Fibroblast of lung (primary cell): ENCODE measurements around the gene COBL. TPM values are rescaled to one million over a fixed set of nuclear protein-coding genes. Genes with fewer than 3 reads are reported as not detected.
A peak's percentile ranks its signal among the peaks of the same experiment; 100 is the strongest.

Experiments
- DNase-seq, 2 donors: peaks; one replicate each; pipeline versions ENCODE4 v3.0.0 to v3.0.0-alpha.2; 2010; ENCODE audit warnings: low read depth in 2 of 2
- H2AFZ ChIP-seq: 2 replicates; pipeline ENCODE4 v1.5.1; 2012; ENCODE audit warnings: low read length, control low read depth, inconsistent platforms
- H3K27ac ChIP-seq: 2 replicates; pipeline ENCODE4 v1.5.1; 2011; ENCODE audit warnings: low read length, control low read depth; ENCODE audit not compliant: insufficient read depth
- H3K27me3 ChIP-seq: 2 replicates; pipeline ENCODE4 v1.5.1; 2011; ENCODE audit warnings: mild to moderate bottlenecking, low read length; ENCODE audit not compliant: control insufficient read depth, insufficient read depth
- H3K36me3 ChIP-seq: 2 replicates; pipeline ENCODE4 v1.5.1; 2011; ENCODE audit warnings: low read length; ENCODE audit not compliant: control insufficient read depth, insufficient read depth
- H3K4me1 ChIP-seq: 2 replicates; pipeline ENCODE4 v1.5.1; 2011; ENCODE audit warnings: low read length; ENCODE audit not compliant: control insufficient read depth, insufficient read depth; ENCODE audit errors: extremely low read depth
- H3K4me2 ChIP-seq: 2 replicates; pipeline ENCODE4 v1.5.1; 2011; ENCODE audit warnings: low read length, control low read depth; ENCODE audit not compliant: insufficient read depth; ENCODE audit errors: extremely low read depth
- H3K4me3 ChIP-seq, 4 experiments: fragments of 200-600 bp in 1 of 4; sonication (generic) in 1 of 4; replicated peaks in 1 of 4; 2 replicates each; pipeline ENCODE4 v1.5.1; 2011 to 2016; ENCODE audit warnings: low read length in 4 of 4, low read depth in 3 of 4, mild to moderate bottlenecking in 3 of 4, control low read depth in 2 of 4, inconsistent platforms in 1 of 4, mixed read lengths in 1 of 4; ENCODE audit not compliant: insufficient read depth in 1 of 4; ENCODE audit errors: control extremely low read depth in 1 of 4
- H3K79me2 ChIP-seq: 2 replicates; pipeline ENCODE4 v1.5.1; 2012; ENCODE audit warnings: mild to moderate bottlenecking, low read length, inconsistent platforms; ENCODE audit not compliant: control insufficient read depth, insufficient read depth
- H3K9ac ChIP-seq: 2 replicates; pipeline ENCODE4 v1.5.1; 2011; ENCODE audit warnings: mild to moderate bottlenecking, low read length, control low read depth; ENCODE audit not compliant: insufficient read depth
- H3K9me3 ChIP-seq: 2 replicates; pipeline ENCODE4 v1.5.1; 2012; ENCODE audit warnings: low read depth, low read length; ENCODE audit not compliant: control insufficient read depth, insufficient read depth
- H4K20me1 ChIP-seq: 2 replicates; pipeline ENCODE4 v1.5.1; 2011; ENCODE audit warnings: low read length; ENCODE audit not compliant: control insufficient read depth, insufficient read depth; ENCODE audit errors: extremely low read depth
- EZH2 ChIP-seq: IDR thresholded peaks from 2 replicates; pipeline ENCODE4 v1.5.1; 2012; ENCODE audit warnings: low read length, control low read depth, mild to moderate bottlenecking; ENCODE audit errors: missing control alignments
- polyA plus RNA-seq, 2 donors: library from polyadenylated mRNA; depleted of rRNA in 1 of 2; stranded (reverse) in 1 of 2; unstranded in 1 of 2; fragments of >200 nt; gene quantifications; 2 replicates each; pipeline ENCODE4 v1.2.1, GENCODE V29; 2011 to 2012; ENCODE audit warnings: missing spikeins in 1 of 2
- total RNA-seq: library from RNA; depleted of rRNA; stranded (reverse); fragments of >200 nt; gene quantifications from 2 replicates; pipeline ENCODE4 v1.2.1, GENCODE V29; 2014
- TF ChIP-seq, protein P1 (sequence below), 2 donors: IDR thresholded peaks in 1 of 2; conservative IDR thresholded peaks in 1 of 2; 1 replicate in 1 of 2; 2 replicates in 1 of 2; pipeline ENCODE4 v1.5.1; 2011 to 2012; ENCODE audit warnings: low read length in 2 of 2, control low read depth in 1 of 2, inconsistent platforms in 1 of 2, low read depth in 1 of 2, mild to moderate bottlenecking in 1 of 2

The COBL gene
- total and polyA plus RNA-seq, 2 donors (not counting 1 experiment from before 2014, with no cell fraction given), result 0.10 to 0.33 TPM

DNA sequence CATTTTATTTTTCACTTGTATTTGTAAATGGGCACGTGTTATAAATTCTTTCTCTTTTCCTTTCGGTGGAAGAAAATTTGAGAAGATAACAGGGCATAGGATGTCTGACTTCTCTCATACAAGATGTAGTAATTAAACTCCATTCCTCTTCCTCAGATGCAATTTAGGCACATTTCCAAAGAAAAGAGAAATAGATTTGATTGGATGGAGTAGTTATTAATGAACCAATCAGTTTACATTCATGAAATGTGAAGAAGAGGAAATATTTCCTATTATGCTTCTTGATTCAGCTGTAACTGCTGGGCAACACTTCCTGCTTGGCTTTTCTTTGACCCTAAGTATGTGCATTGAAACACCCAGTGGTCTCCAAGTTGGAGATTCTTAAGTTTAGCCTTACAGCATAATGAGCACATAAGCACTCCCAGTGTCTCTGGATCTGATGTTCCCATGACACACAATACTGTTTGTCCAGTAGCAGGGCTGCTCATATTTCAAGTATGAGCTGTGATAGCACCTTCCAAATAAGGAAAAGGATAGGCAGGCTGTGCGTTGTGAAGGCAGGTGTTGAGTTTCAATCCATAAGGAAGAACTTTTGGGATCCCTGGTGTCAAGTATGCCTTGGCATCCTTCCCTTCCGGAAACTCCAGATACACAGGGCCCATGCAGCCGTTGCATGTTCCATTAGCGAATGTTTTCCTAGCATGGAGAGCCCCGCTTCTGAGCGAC is 33.4 kb upstream of the COBL start:
- no peak overlapping the region for H2AFZ ChIP-seq
- H3K36me3 ChIP-seq, result no peaks in the 10 kb centered on the region
- no peak overlapping the region for H3K27ac ChIP-seq
- no peak overlapping the region for H3K9ac ChIP-seq
- H3K27me3 ChIP-seq, result no peaks in the 10 kb centered on the region
- no peaks in the 10 kb centered on the region for H3K79me2 ChIP-seq
- H3K4me2 ChIP-seq, result no peak overlapping the region
- no peaks in the 10 kb centered on the region for H3K9me3 ChIP-seq
- no peaks in the 10 kb centered on the region for H3K4me1 ChIP-seq
- no peak overlapping the region for H3K4me3 ChIP-seq
- H4K20me1 ChIP-seq, result no peaks in the 10 kb centered on the region
- no peak for TF ChIP-seq EZH2
- DNase-seq, result peak; percentile 6 to 11

- no peaks in the 10 kb centered on the region for H3K27me3 ChIP-seq
- H3K79me2 ChIP-seq, result no peaks in the 10 kb centered on the region
- H3K4me1 ChIP-seq, result no peaks in the 10 kb centered on the region
- DNase-seq, result no peak
- no peak overlapping the region for H3K27ac ChIP-seq
- H3K9ac ChIP-seq, result no peak overlapping the region
- H2AFZ ChIP-seq, result no peak overlapping the region
- no peaks in the 10 kb centered on the region for H3K9me3 ChIP-seq
- H3K4me2 ChIP-seq, result no peak overlapping the region
- H3K4me3 ChIP-seq, result no peak overlapping the region
- TF ChIP-seq, protein P1, sequence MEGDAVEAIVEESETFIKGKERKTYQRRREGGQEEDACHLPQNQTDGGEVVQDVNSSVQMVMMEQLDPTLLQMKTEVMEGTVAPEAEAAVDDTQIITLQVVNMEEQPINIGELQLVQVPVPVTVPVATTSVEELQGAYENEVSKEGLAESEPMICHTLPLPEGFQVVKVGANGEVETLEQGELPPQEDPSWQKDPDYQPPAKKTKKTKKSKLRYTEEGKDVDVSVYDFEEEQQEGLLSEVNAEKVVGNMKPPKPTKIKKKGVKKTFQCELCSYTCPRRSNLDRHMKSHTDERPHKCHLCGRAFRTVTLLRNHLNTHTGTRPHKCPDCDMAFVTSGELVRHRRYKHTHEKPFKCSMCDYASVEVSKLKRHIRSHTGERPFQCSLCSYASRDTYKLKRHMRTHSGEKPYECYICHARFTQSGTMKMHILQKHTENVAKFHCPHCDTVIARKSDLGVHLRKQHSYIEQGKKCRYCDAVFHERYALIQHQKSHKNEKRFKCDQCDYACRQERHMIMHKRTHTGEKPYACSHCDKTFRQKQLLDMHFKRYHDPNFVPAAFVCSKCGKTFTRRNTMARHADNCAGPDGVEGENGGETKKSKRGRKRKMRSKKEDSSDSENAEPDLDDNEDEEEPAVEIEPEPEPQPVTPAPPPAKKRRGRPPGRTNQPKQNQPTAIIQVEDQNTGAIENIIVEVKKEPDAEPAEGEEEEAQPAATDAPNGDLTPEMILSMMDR (conservative IDR thresholded peaks at IDR 0.05 in 1 of 2, IDR thresholded peaks at IDR 0.05 in 1 of 2; ENCODE audit: low read depth in 1 of 2, low read length in 2 of 2), result no peak
- TF ChIP-seq EZH2, result no peak
- H4K20me1 ChIP-seq, result no peaks in the 10 kb centered on the region
- H3K36me3 ChIP-seq, result no peaks in the 10 kb centered on the region
Observed at GRCh38 chr7:51346126-51346525, 29.5 kb upstream of the COBL start.

- Histone ChIP-seq H3K4me2 (no peak overlapping the region), H3K9ac (no peak overlapping the region), H4K20me1 (no peaks in the 10 kb centered on the region), H3K4me3 (no peak overlapping the region), H2AFZ (no peak overlapping the region), H3K36me3 (no peaks in the 10 kb centered on the region), H3K9me3 (no peaks in the 10 kb centered on the region), H3K27me3 (no peaks in the 10 kb centered on the region), H3K4me1 (no peaks in the 10 kb centered on the region), H3K27ac (no peak overlapping the region), H3K79me2 (no peaks in the 10 kb centered on the region)
- no peak for TF ChIP-seq EZH2
- TF ChIP-seq, protein P1 (conservative IDR thresholded peaks at IDR 0.05 in 1 of 2, IDR thresholded peaks at IDR 0.05 in 1 of 2; ENCODE audit: low read depth in 1 of 2, low read length in 2 of 2), result no peak
- DNase-seq, result peak in 1 of 2 donors; percentile 3
Observed at GRCh38 chr7:51344406-51345138, 28.0 kb upstream of the COBL start.
